GM18499 (cell line): ENCODE data around the gene CSMD2.

Source experiments
- ATAC-seq: cut with Tn5 transposase; IDR thresholded peaks from one replicate; pipeline ENCODE4 v1.9.1; 2021; ENCODE audit warnings: moderate number of reproducible peaks; ENCODE audit not compliant: insufficient read depth, unreplicated experiment

Gene CSMD2

DNA sequence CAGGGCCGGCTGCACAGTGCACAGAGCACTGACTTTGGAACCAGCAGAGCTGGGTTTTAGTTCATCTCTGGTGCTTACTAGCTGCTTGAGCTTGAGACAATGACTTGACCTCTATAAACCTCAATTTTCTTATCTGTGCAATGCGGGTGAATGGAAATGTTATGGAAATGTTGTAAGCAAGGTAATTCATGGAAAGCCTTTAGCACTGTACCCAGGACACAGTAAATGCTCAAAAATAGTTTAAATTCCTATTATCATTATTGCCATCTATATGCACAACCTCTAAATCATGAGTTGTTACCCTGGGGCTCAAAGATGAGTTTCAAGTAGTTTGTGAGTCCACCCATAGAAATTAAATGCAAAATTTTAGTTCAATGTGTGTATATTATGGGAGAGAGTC is 99.5 kb downstream of the CSMD2 start:
- ATAC-seq = no peak

DNA sequence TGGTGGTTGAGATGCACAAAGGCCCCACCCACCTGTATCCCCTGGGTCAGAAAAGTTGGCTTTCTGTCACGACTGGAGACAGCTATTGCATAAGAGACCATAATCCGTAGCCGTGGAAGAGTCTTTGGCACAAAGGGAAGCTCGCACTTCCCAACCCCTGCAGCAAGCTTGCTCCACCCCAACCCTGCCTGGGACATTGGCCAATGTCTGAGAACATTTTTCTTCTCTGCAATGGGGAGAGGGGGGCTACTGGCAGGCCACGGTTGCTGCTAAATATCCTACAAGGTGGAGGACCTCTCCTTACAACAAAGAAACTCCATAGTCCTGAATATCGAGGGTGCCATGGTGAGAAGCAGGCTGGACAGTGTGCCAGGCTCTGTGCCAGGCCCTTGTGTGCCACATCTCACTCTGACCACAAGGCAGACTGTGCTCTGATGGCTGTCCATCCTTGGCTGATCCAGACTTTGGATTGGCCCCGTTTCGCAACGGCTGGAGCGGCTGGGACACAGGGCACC is 104.1 kb downstream of the CSMD2 start:
- ATAC-seq = no peak

GRCh38 chr1:34060187-34060730 is 104.8 kb downstream of the CSMD2 start:
- no peak for ATAC-seq

DNA sequence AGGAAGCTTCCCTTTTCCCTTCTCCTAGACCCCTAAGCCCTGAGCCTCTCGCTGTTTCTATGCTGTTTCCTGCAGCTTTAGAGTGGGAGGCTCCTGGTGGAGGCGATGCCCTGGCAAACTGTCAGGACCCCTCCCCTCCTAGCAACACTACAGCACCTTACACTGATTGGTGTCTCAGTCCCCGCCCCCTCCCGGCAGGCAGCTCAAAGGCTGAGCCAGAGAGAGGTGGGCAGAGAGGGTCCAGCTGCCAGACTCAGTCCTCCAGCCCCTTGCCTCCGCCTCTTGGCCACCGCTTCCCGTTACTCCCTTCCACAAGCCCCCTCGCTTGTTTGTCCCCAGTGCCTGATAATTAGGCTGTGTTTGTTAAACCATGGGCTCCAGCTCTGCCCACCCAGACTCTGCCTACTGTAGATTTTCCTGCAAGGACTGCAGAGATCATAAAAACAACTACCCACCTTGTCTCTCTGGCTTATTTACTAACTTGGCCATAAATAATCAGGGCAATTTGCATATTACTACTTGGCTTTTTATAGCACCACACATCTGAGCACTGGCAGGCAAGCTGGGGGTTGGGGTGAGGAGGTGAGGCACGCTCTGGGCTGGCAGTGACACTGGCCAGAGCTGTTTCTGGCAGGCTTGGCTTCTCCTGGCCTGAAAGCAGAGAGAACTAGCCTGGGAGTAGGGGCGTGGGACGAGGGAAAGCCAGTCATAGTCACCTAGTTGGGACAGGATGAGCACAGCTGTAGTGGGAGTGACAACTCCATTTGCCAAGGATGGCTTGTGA is 107.5 kb downstream of the CSMD2 start:
- no peak for ATAC-seq

DNA sequence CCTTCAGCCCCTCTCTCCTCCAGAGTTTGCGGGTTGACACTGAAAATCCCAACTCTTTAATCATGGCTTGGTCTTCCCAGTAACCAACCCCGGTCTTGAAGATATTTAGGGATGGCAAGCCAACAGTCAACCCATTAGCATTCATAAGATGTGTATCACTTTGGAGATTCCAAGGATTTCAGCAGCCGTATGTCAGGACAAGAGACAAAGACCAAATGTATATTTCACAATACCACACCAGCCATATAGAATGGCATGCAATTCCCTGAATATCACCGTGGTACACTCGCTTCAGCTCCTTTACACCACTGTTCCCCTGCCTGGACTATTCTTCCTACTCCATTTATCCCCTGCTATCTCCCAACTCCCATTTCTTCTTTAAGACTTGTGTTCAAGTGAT is 109.2 kb downstream of the CSMD2 start:
- ATAC-seq = no peak

- ATAC-seq = no peak
Observed at GRCh38 chr1:34054920-34055319, 110.1 kb downstream of the CSMD2 start.

- ATAC-seq = no peak
Observed at GRCh38 chr1:34053660-34054059, 111.4 kb downstream of the CSMD2 start.

- no peak for ATAC-seq
Observed at GRCh38 chr1:34052565-34052964, 112.5 kb downstream of the CSMD2 start.

DNA sequence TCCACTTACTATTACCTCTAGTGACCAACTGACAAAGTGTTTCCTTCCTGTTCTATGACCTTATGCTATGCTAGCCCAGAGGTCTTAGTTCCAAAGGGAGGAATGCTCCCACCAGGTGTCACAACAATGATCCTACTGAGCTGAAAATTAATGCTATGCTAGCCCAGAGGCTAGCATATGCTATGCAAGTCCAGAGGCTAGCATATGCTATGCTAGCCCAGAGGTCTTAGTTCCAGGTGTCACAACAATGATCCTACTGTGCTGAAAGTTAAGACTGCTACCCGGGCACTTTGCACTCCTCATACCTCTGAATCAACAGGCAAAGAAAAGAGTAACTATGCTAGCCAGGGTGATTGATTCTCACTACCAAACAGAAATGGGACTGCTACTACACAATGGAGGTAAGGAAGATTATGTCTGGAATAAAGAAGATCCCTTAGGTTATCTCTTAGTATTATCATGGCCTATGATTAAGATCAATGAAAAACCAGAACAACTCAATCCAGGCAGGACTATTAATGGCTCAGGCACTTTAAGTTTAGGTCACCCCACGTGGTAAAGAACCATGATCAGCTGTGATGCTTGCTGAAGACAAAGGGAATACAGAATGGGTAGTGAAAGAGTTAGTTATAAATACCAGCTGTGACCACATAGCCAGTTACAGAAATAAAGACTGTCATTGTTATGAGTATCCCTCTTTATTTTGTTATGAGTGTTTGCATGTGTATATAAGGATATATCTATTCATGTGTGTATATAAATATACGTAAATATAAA is 114.1 kb downstream of the CSMD2 start:
- no peak for ATAC-seq

DNA sequence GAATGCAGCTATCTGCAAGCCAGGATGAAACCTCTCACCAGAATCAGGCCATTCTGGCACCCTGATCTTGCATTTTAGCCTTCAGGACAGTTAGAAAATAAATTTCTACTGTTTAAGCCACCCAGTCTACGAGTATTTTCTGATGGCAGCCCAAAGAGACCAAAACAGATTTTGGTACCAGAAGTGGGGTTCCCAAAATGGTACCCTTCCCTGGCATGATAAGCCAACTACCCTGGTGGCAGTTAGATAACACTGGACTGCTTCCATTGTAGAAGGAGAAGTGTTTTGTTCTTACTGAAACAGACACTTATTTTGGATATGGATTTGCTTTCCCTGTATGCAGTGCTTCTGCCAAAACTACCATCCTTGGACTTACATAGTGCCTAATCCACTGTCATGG is 115.0 kb downstream of the CSMD2 start:
- no peak for ATAC-seq

DNA sequence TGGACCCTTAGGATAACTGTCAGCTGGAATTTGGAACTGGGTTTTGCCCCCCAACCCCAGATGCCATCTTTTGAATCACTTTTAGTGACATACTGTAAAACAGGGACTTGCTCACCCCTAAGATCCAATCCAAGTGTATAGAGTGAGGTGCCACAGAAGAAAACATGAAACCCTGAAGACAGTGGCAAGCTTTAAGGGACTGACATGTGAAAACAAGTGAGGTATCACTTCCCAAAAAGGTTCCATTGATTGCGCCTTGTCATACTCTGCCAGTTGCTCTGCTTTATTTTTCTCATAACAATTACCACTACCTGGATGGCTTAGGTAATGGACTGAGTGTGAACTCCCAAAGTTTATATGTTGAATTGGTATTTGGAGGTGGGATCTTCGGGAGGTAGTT is 115.6 kb downstream of the CSMD2 start:
- no peak for ATAC-seq

DNA sequence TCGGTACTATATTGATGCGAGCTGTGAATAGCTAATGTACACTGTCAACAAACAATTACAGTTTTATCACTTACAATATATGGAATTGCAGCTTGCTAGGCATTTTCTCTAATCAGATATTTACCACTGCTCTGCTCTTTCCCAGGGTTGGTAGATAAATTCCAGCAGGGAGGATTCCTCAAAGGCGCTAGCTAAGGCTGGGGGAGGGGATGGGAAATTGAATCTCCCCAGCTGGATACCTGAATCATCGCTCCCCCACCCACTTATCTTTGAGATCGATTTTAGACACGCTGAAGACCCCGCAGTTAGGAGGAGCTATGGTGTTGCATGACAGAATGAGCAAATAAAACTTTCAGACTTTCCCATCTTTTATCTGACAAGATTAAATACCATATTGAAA is 127.2 kb downstream of the CSMD2 start:
- ATAC-seq = no peak

DNA sequence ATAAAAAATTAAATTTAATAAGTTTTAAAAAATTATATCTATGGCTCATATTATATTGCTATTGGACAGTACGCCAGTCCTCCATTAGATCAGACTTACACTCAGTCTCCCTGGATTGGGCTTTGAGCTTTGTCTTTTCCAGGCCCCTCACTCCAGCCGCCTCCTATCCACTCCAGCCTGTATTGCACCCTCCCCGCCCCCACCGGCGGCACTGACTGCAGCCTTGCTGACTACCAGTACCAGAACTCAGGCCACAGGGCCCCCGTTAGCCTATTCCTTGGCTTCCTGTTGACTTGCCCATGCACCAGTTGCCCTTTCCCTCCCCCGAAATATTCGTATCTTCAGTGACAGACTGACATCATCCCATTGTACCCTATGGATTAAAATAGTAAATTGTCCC is 127.9 kb downstream of the CSMD2 start:
- ATAC-seq = no peak

DNA sequence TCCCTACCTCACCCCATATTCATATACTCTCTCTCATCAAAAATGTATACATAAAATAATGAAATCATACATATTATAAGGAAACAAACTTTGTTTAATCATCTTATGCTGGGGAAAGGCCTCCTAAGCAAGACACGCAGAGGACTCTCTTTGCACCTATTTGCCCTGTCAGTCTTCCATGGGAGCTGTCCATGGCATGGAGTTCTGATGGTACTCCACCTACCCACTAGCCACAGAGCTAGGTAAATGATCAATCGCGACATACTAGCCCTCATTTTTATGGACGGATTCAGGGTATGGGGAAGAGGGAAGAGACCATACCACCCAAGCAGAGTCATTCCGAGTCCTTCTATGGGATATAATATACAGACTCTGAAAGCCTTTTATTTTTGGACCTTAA is 131.0 kb downstream of the CSMD2 start:
- no peak for ATAC-seq

GRCh38 chr1:34029954-34030353 is 135.1 kb downstream of the CSMD2 start:
- no peak for ATAC-seq

DNA sequence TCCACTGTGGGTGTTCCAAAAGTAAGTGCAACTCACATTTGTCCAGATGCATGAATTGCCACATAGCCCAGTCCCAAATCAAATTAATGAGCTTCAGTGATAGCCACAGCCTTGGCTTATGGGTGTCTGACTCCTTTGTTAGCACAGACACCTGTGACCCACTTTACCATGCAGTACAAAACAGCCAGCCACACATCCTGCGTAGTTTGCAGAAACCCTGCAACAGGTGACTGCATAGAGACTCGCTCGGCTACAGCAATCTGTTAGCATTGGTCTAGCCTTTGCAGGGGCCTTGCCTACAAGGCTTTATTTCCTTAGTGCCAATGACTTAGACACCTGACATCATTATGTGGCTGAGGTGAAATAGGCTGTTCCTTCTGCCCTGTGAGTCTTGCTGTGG is 135.5 kb downstream of the CSMD2 start:
- no peak for ATAC-seq

DNA sequence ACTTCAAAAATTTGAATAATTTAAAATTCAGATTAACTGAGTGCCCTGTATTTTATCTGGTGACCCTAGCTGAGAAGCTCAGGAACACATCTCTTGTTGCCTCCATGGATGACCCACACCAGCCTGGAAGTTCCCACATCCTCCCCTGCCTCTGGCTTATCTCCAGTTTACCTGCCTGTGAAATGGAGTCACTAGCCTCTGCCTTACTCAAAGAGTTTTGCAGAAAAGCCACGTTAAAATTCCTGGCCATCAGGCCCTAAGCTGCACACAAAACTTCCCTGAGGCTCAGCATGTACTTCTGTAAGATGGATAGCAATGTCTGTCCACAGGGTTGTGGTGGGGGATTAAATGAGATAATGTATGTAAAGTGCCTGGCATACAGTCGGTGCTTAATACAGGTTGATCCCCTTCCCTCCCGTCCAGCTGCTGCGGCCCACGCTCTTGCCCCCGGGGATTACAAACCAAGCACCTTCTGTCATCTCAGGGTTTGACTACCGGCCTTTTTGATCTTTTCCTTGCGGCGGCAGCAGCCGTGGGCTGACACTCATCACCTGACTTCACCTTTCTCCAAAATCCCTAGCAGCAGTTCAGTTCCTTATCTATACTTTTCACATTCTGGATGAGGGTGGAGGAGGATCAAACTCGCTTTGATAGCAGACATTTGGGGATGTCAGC is 136.5 kb downstream of the CSMD2 start:
- no peak for ATAC-seq

DNA sequence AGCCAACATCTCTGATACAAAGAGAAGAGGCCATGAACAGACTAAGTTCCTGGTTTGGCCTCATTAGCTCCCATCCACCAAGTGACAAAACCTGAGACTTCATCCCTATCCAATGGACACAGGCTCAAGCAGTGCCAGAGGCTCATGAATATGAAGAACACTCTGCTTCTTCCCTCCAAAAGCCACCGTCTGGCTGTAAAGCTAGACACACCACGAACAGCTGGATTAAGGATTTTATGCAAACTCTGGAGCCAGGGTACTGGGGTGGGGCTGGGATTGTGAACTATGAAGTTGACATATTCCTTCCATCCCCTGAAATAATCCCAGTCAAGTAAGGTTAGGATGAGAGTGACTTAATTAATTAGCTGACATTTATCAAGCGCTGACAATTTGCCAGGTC is 139.4 kb downstream of the CSMD2 start:
- no peak for ATAC-seq

DNA sequence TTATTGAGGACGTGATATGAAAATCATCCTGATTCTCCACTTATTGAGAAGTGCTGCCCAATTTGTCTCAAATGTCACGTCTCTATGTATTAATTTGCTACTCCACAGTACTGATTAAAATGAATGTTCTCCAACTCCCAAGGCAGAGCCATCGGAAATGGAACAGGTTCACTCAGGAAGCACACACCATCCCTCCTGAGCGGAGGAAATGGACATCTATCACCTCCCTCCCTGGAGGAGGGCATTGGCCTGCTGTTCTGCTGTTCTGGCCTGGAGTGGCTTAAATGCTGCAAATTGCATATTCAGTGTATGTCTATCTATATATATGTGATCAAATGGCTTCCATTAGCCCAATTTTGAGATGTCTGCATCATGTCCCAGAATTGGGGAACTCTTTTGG is 140.5 kb downstream of the CSMD2 start:
- no peak for ATAC-seq

- no peak for ATAC-seq
Observed at GRCh38 chr1:34019741-34020552, 145.1 kb downstream of the CSMD2 start.
